Stimulated activated CD4-positive, alpha-beta T cell treated with anti-CD3 and anti-CD28 coated beads, Interleukin-15, amount 100 ng/mL, for 1 hour (primary cell): ENCODE measurements around the gene PIGS.

Experiments
- DNase-seq, 2 donors: peaks; one replicate each; pipeline ENCODE4 v3.0.0-alpha.2; 2020; ENCODE audit warnings: low read depth in 1 of 2, low spot score in 1 of 2

The PIGS gene

DNA sequence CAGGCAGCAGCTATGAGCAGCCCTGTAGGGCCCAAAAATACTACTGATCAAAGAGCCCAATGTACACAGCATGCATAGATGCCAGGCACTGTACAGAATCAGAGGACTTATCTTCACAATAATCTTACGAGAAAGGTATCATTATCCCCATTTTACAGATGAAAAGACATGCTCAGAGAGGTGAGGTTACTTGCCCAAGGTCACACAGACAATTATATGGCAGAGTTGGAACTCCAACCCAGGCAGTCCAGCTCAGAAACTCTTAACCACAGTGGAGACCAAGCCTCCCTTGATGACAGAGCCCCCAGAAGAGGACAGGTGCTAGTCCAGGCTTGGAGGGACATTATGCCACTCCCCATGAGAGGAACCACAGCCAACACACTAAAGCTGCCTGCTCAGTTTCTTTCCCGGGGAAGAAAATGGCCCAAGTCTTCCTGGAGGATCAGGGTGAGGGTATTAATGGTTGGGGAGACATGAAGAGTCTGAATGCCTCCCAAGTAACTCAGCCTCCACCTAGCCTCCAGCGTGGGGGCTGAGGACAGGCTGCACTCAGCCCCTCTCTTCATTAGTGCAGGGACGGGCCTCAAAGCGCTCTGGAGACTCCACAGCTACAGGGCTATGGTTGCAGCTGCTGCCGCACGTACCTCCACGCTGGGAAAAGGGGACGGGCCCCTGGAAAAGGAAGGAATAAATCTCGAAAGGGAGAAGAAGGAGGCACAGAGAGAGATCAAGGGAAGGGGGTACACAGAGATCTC is 19.7 kb downstream of the PIGS start:
- DNase-seq, result no peak

DNA sequence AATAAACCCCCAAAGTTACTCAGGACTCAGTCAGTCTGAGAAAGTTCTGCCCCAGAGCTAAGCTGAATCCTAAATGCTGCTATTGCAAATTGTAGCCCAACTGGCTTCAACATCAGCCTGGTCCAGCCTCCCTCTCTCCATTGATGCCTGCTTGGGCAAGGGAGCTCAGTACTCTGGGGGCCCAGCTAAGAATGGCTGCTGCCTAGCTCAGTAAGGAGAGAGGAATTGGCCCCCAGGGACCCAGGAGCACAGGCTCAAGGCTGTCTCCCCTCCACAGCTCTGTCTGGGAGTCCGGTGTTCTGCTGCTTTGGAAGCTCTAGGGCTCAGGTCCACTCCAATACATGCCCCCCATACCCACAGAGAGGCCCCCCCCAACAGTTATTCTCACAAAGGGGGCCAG is 20.5 kb downstream of the PIGS start:
- DNase-seq, result no peak

DNA sequence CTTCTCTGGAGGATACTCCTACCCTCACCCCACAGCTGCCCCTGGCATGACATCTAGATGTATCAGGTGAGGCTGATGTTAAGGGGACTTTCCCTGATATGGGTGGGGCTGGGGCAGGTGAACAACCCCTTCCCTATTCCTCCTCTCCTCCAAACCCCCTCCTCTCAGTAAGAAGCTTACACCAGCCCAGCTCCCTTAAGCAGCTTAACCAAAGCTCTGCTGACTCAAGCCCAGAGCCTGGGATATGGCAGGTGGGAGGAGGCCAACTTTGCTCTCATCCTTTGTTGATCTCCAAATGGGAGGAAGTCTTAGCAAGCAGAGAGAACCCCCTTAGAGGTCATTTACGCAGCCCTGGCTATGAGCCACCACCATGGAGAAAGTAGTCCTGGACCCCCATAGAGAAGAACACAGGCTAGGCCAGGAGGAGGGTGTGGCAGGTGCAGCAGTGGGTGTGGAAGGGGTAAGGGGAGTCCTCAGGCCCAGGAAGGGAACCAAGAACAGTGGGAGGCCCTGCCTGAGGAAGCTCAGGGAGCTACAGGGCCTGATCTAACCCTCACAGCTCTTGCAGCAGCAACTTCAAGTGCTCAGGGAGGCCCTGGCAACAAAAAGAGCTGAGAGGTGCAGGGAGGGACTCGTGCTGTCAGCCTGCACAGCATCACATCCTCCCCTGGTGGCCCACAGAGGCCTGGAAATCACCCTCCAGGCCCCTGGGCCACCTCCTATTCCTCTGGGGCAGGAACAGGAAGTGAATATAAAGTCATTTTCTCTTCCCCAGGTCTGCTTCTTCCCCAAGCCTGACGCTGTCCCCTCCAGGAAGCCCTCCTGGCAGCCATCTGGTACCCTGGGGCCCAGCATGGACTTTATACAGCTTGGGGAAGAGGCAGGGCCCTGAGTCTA is 21.8 kb downstream of the PIGS start:
- DNase-seq, result peak in 1 of 2 donors; percentile 30

DNA sequence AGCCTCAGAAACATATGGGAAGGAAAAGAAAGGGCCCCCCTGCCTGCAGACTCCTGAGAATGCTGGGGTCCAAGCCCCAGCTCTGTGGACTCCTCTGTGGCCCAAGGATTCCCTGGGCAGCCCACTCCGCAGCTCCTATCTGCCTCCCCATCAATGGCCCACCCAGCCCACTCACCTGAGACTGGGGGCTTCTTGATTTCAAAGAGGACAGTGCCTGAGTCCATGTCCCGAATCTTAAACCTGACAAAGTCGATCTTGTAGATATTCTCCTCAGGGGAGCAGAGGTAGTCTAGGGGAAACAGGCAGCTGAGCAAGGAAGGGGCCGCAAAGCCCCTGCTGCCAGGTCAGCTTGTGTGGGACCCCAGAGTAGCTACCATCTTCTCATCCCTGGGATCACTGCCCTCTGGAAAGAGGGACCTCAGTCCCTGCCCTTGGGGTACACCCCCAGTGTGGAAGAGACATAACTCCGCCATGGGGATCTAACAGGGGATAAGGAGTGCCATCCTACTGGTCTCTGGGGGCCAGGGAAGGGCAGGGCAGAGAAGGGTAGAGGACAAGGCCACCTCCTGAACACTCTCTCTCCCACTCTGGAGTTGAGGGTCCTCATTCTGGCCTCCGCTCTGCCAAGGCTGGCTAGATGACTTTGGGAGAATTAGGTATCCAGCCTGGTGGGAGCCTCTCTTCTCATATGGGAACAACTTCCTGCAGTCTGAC is 22.8 kb downstream of the PIGS start:
- no peak for DNase-seq

GRCh38 chr17:28547623-28548416 is 23.5 kb downstream of the PIGS start:
- DNase-seq, result peak; percentile 17 to 51

DNA sequence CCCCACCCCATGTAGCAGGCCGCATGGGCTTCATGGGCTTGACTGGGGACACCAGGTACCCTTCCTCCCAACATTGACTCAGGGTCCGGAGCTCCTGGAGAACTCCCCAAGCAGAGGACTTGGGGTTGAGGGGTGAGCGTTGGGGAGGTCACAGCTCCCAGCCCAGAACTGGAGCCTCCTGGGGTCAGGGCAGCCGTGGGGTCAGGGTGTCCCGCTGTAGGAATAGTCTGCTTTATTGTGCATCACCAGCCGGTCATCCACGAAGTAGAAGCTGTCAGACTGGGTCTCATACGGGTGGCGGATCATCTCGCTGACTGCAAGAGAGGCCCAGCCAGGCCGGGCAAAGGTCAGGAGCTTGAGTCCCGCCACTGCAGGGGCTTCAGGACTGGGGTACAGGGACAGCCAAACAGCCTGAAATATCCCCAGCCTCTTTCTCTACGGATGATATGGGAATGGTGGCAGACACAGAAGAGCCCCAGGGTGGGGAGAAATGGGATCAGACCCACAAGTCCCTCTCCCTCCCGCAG is 24.2 kb downstream of the PIGS start:
- DNase-seq, result no peak

- DNase-seq, result no peak
Measured at GRCh38 chr17:28545787-28546415, 25.4 kb downstream of the PIGS start.

GRCh38 chr17:28545141-28545503 is 26.2 kb downstream of the PIGS start:
- no peak for DNase-seq

- DNase-seq, result no peak
Measured at GRCh38 chr17:28544402-28545140, 26.8 kb downstream of the PIGS start.

GRCh38 chr17:28541439-28541838 is 29.9 kb downstream of the PIGS start:
- DNase-seq, result no peak

DNA sequence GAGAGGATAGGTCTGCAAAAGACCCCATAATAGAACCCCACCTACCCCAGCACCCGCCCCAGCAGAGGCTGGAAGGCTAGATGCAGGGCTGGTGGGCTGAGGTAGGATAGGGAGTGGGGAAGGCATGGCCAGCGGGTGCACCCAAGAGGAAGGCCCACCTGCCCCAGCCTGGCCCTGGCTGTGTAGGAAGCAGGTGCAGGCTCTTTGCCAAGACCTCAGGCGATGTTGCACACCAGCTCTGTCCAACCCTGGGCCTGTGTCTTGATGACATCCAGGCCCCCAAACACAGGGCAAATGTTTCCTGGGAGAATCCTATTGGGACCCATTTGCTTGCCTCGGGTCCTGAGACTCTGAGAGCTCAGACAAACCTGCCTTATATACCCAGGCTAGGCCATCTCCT is 31.1 kb downstream of the PIGS start:
- DNase-seq, result no peak

DNA sequence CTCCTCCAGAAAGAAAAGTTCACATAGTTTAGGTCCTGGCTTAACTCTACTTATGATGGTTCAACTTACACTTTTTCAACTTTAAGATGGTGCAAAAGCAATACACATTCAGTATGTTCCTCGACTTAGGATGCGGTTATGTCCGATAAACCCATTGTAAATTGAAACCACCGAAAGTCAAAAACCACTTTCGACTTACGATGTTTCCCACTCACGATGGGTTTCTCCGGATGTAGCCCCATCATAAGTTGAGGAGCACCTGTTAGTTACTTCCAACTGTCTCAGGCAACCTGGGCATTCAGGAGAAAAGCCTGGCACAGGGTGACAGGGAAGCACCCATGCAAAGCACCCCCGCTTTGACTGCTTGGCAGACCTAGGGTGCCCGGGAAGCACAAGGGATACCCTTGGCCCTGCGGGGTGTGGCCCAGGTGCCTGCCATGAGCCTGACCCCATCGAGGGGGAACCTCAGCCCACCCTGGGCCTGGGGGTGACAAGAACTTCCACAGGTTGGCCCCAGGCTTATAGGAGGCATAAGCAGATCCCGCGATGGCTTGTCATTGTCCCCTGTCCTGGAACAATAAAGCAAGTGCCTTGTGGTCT is 32.9 kb downstream of the PIGS start:
- no peak for DNase-seq

DNA sequence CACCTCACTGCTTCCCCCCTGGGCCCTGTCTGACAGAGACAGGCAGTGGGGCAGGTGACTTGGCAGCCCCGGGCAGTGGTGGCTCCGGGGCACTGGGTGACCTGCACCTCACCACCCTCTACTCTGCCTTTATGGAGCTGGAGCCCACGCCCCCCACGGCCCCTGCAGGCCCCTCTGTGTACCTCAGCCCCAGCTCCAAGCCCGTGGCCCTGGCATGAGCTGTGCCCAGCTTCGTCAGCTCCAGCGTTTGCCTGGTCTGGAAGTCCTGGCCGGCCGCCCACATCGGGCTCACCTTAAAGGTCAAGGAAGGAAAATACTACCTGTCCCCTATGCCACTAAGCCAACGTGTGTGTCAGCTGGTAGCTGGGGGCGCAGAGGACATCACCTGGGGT is 34.1 kb downstream of the PIGS start:
- DNase-seq, result no peak

GRCh38 chr17:28536532-28537218 is 34.6 kb downstream of the PIGS start:
- DNase-seq, result no peak

GRCh38 chr17:28534740-28535375 is 36.5 kb downstream of the PIGS start:
- no peak for DNase-seq

GRCh38 chr17:28533091-28533807 is 38.1 kb downstream of the PIGS start:
- no peak for DNase-seq
